SK-MEL-5 (cell line): Measurements from ENCODE around the gene ASB4. TPM values are rescaled to one million over a fixed set of nuclear protein-coding genes. Genes with fewer than 3 reads are reported as not detected.

ENCODE experiments used
- DNase-seq: peaks from one replicate; pipeline ENCODE4 v3.0.0-alpha.2; 2016; ENCODE audit warnings: low read depth, low spot score
- in situ Hi-C: cut with HindIII; loops from 2 replicates; pipeline ENCODE4 v1.10.0; 2016; ENCODE audit warnings: low sequenced_read_pairs, high pct_unique_total_duplicates, low pct_unique_long_range_greater_than_20kb
- total RNA-seq: library from RNA; depleted of rRNA; stranded (reverse); fragments of >200 nt; shearing (Covaris generic); gene quantifications from 2 replicates; pipeline ENCODE4 v1.2.3, GENCODE V29; 2014; rRNA removed

The ASB4 gene
- total RNA-seq, 1 experiment from 2014 or later, result 173 TPM

GRCh38 chr7:95578299-95578855, 92.6 kb downstream of the ASB4 start:
- in situ Hi-C loops, result no loop called here
- peak; percentile 89 for DNase-seq

- DNase-seq, result no peak
- in situ Hi-C loops, result no loop called here
Observed at GRCh38 chr7:95579318-95579717, 93.6 kb downstream of the ASB4 start.

GRCh38 chr7:95581467-95581866, 95.7 kb downstream of the ASB4 start:
- in situ Hi-C loops, result no loop called here

GRCh38 chr7:95582578-95583293, 97.0 kb downstream of the ASB4 start:
- peak; percentile 50 for DNase-seq
- in situ Hi-C loops, result no loop called here

More at GRCh38 chr7:95581467-95581866, 95.7 kb downstream of the ASB4 start:
- DNase-seq, result no peak

GRCh38 chr7:95583834-95584621, 98.3 kb downstream of the ASB4 start:
- in situ Hi-C loops, result no loop called here
- no peak for DNase-seq

- DNase-seq, result no peak
- in situ Hi-C loops, result no loop called here
Observed at GRCh38 chr7:95584769-95585425, 99.2 kb downstream of the ASB4 start.

- no peak for DNase-seq
- in situ Hi-C loops, result no loop called here
Observed at GRCh38 chr7:95585426-95585789, 99.7 kb downstream of the ASB4 start.

GRCh38 chr7:95586951-95587301, 101.2 kb downstream of the ASB4 start:
- DNase-seq, result no peak
- in situ Hi-C loops, result no loop called here

GRCh38 chr7:95589031-95589430, 103.3 kb downstream of the ASB4 start:
- in situ Hi-C loops, result no loop called here
- peak; percentile 57 for DNase-seq

- DNase-seq, result no peak
- in situ Hi-C loops, result no loop called here
Observed at GRCh38 chr7:95589766-95590165, 104.0 kb downstream of the ASB4 start.

Other genes with a start within 250 kb of the ASB4 start
- gene PON1, start 161.4 kb upstream of the ASB4 start, total RNA-seq, result 0.16 TPM in 1 of 2 replicates, not detected in the other
- gene PON3, start 89.6 kb upstream of the ASB4 start, total RNA-seq, result not detected in 2 replicates
- 248 and 260 TPM in 2 replicates for gene PON2, start 50.9 kb upstream of the ASB4 start, total RNA-seq
- 304 and 331 TPM in 2 replicates for gene PDK4, start 110.6 kb downstream of the ASB4 start, total RNA-seq